PC-3 (cell line): ENCODE results near the gene CHSY1. TPM values are rescaled to one million over a fixed set of nuclear protein-coding genes. Genes with fewer than 3 reads are reported as not detected.

ENCODE experiments used
- ATAC-seq: fragments of 200-7000 bp; cut with Tn5 transposase; 2 replicates; pipeline ENCODE4 v1.9.1; 2020; ENCODE audit warnings: mild to moderate bottlenecking, moderate library complexity
- BruUV-seq: library from RNA; stranded (reverse); fragments of 400-500 nt; replicated peaks from 2 replicates; lab custom pipeline; 2021; lab: Mats Ljungman, UMichigan
- CTCF ChIA-PET: fragments of 300-600 bp; sonication (Branson Sonifier 250); formaldehyde crosslinking; loops from one replicate; lab custom pipeline; 2022; ENCODE audit warnings: antibody characterized with exemption; lab: Charles Lee
- POLR2A ChIA-PET: fragments of 300-600 bp; sonication (Branson Sonifier 250); formaldehyde crosslinking; loops from one replicate; lab custom pipeline; 2022; ENCODE audit warnings: antibody characterized with exemption; ENCODE audit not compliant: unreplicated experiment; lab: Charles Lee
- DNase-seq: peaks from one replicate; pipeline ENCODE4 v3.0.0-alpha.2; 2015
- H2AFZ ChIP-seq: fragments of 300-600 bp; sonication (generic); 2 replicates; pipeline ENCODE4 v1.6.0; 2016; ENCODE audit warnings: antibody characterized with exemption, low read length
- H3F3A ChIP-seq: fragments of 300-600 bp; sonication (generic); one replicate; pipeline ENCODE4 v1.6.0; 2017; ENCODE audit warnings: antibody characterized with exemption, low read length, control low read depth, mild to moderate bottlenecking; ENCODE audit not compliant: unreplicated experiment
- H3K27ac ChIP-seq: fragments of 300-600 bp; sonication (generic); 2 replicates; pipeline ENCODE4 v1.5.1; 2016; ENCODE audit warnings: mild to moderate bottlenecking, low read length
- H3K27me3 ChIP-seq: fragments of 300-600 bp; sonication (generic); 2 replicates; pipeline ENCODE4 v1.6.1; 2016; ENCODE audit warnings: low read length, mixed read lengths
- H3K36me3 ChIP-seq: fragments of 300-600 bp; sonication (generic); 2 replicates; pipeline ENCODE4 v1.6.1; 2016; ENCODE audit warnings: low read depth, mixed run types, low read length, mixed read lengths
- H3K4me1 ChIP-seq: fragments of 300-600 bp; sonication (generic); 2 replicates; pipeline ENCODE4 v1.5.1; 2016; ENCODE audit warnings: low read length; ENCODE audit not compliant: insufficient read depth
- H3K4me2 ChIP-seq: fragments of 300-600 bp; sonication (generic); 2 replicates; pipeline ENCODE4 v1.6.0; 2016; ENCODE audit warnings: low read length
- H3K4me3 ChIP-seq: fragments of 300-600 bp; sonication (generic); 2 replicates; pipeline ENCODE4 v1.5.1; 2016; ENCODE audit warnings: mild to moderate bottlenecking, low read length, mixed read lengths
- H3K79me2 ChIP-seq: fragments of 300-600 bp; sonication (generic); 2 replicates; pipeline ENCODE4 v1.6.1; 2017; ENCODE audit warnings: low read length, mixed read lengths
- H3K9ac ChIP-seq: fragments of 300-600 bp; sonication (generic); 2 replicates; pipeline ENCODE4 v1.6.0; 2016; ENCODE audit warnings: mild to moderate bottlenecking, low read length
- H3K9me2 ChIP-seq: fragments of 300-600 bp; sonication (generic); replicated peaks from 2 replicates; pipeline ENCODE4 v1.6.1; 2016; ENCODE audit warnings: mixed run types, low read length, mixed read lengths
- H3K9me3 ChIP-seq: fragments of 300-600 bp; sonication (generic); 2 replicates; pipeline ENCODE4 v1.6.1; 2016; ENCODE audit warnings: low read length, mixed read lengths
- H4K20me1 ChIP-seq: fragments of 300-600 bp; sonication (generic); 2 replicates; pipeline ENCODE4 v1.6.1; 2016; ENCODE audit warnings: low read length, mixed read lengths
- EZH2 ChIP-seq: fragments of 300-600 bp; sonication (generic); IDR thresholded peaks from one replicate; pipeline ENCODE4 v1.6.1; 2017; ENCODE audit warnings: antibody characterized with exemption, mild to moderate bottlenecking, low read length; ENCODE audit not compliant: unreplicated experiment
- EZH2phosphoT487 ChIP-seq: fragments of 300-600 bp; sonication (generic); IDR thresholded peaks from 2 replicates; pipeline ENCODE4 v1.6.1; 2018; ENCODE audit warnings: mild to moderate bottlenecking, antibody characterized with exemption, low read length, borderline replicate concordance
- intact Hi-C: fragments of 100-400 bp; cut with micrococcal nuclease; formaldehyde crosslinking; loops from 2 replicates; pipeline ENCODE4 v1.9.0; 2023
- total RNA-seq: library from RNA; depleted of rRNA; stranded (reverse); fragments of >200 nt; gene quantifications from 2 replicates; pipeline ENCODE4 v1.2.3, GENCODE V29; 2014
- TF ChIP-seq, protein P1 (sequence below): fragments of 300-600 bp; sonication (generic); conservative IDR thresholded peaks from 2 replicates; pipeline ENCODE4 v1.5.1; 2017; ENCODE audit warnings: antibody characterized with exemption, low read depth, mild to moderate bottlenecking, low read length

Gene CHSY1
- total RNA-seq, 1 experiment from 2014 or later, result 13.8 TPM

DNA sequence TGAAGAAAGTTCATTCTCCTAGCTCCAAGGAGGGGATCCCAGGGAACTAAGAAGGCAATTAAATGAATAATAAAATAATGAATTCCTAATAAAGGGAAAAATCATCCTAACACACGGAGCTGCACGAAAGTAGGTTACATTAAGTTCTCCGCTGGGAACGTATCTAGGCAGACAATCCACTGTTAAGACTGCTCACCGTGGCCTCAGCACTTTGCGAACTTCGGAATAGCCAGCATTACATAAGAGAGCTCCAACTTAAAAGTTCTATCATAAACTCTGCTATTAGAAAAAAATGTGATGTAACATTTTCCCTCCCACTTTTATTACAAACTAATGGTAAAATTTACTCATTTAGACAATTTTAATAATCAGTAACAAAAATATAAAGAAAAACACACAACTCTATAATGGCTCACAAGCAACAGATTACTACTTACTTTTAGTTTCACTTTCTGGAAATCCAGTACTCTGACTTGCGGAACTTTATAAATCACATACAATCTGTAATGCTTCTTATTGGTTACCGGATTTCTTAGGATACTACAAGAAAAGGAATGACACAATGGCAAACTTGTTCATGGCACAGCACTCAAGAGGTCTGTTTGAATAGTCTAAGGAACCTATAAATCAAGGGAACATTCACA lies 34.7 kb upstream of the CHSY1 start:
- no peaks in the 10 kb centered on the region for H3K9me2 ChIP-seq
- intact Hi-C loops, result no loop called here
- H3K4me2 ChIP-seq, result no peak overlapping the region
- H3K79me2 ChIP-seq, result peaks cover 40% of the 10 kb centered on the region
- no peak overlapping the region for H3K4me3 ChIP-seq
- ATAC-seq (no peak), DNase-seq (no peak)
- no peak overlapping the region for H3K27ac ChIP-seq
- H3F3A ChIP-seq, result no peaks in the 10 kb centered on the region
- no peak overlapping the region for H3K9ac ChIP-seq
- H3K27me3 ChIP-seq, result no peaks in the 10 kb centered on the region
- TF ChIP-seq EZH2 (no peak), EZH2phosphoT487 (no peak)
- TF ChIP-seq, protein P1, sequence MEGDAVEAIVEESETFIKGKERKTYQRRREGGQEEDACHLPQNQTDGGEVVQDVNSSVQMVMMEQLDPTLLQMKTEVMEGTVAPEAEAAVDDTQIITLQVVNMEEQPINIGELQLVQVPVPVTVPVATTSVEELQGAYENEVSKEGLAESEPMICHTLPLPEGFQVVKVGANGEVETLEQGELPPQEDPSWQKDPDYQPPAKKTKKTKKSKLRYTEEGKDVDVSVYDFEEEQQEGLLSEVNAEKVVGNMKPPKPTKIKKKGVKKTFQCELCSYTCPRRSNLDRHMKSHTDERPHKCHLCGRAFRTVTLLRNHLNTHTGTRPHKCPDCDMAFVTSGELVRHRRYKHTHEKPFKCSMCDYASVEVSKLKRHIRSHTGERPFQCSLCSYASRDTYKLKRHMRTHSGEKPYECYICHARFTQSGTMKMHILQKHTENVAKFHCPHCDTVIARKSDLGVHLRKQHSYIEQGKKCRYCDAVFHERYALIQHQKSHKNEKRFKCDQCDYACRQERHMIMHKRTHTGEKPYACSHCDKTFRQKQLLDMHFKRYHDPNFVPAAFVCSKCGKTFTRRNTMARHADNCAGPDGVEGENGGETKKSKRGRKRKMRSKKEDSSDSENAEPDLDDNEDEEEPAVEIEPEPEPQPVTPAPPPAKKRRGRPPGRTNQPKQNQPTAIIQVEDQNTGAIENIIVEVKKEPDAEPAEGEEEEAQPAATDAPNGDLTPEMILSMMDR, result no peak
- H3K4me1 ChIP-seq, result no peaks in the 10 kb centered on the region
- ChIA-PET POLR2A (no interaction called here), CTCF (no interaction called here)
- no peak overlapping the region for H2AFZ ChIP-seq
- no peaks in the 10 kb centered on the region for H3K9me3 ChIP-seq
- peaks cover 25% of the 10 kb centered on the region for H4K20me1 ChIP-seq
- BruUV-seq, result no TSS peak
- H3K36me3 ChIP-seq, result peaks cover 71% of the 10 kb centered on the region

DNA sequence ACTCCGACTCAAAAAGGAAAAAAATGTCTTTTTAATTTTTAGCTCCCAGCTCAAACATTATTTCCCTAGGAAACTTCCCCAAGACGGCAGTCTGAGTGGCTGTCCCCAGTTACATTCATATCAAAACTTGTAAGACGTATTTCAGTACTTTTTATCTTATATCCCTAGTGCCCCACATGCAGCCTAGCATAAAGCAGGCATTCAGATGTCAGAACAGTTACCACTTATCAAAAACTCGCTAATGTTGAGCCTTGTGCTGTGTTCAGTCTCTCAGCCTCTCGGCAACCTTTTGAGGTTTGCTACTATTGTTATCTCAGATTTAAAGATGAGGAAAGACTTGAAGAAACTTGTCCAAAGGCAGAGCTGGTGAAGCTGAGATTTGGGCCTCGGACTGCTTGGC lies 32.1 kb upstream of the CHSY1 start:
- peaks cover 55% of the 10 kb centered on the region for H3K36me3 ChIP-seq
- H3K9me3 ChIP-seq, result no peaks in the 10 kb centered on the region
- no peak overlapping the region for H3K4me3 ChIP-seq
- no peak overlapping the region for H3K9ac ChIP-seq
- intact Hi-C loops, result no loop called here
- ChIA-PET POLR2A (no interaction called here), CTCF (no interaction called here)
- H3K27ac ChIP-seq, result no peak overlapping the region
- H2AFZ ChIP-seq, result no peak overlapping the region
- DNase-seq (no peak), ATAC-seq (no peak)
- H3K27me3 ChIP-seq, result no peaks in the 10 kb centered on the region
- peaks cover 11% of the 10 kb centered on the region for H4K20me1 ChIP-seq
- H3K9me2 ChIP-seq, result no peaks in the 10 kb centered on the region
- BruUV-seq, result no TSS peak
- H3F3A ChIP-seq, result no peaks in the 10 kb centered on the region
- peaks cover 16% of the 10 kb centered on the region for H3K79me2 ChIP-seq
- no peaks in the 10 kb centered on the region for H3K4me1 ChIP-seq
- TF ChIP-seq EZH2 (no peak), EZH2phosphoT487 (no peak)
- TF ChIP-seq, protein P1, result no peak
- H3K4me2 ChIP-seq, result no peak overlapping the region

DNA sequence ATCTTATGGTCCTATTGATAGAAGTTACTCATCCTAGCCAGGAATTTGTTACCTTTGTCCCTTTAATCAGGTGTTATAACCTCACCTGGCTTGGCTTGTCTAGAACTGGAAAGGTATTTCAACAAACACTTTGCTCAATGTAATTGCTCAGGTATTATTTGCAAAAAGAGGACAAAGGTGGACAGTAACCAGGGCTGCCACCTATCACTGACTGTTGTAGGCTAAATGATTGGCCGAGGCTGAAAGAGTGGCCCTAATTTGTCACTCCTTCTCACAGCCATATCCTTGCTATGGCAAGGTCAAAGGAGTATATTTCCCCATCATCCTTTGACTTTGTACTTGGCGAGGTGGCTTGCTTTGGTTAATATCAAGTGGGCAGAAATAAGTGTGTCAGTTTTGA lies 28.2 kb upstream of the CHSY1 start:
- Histone ChIP-seq H3K4me3 (no peak overlapping the region), H3K9ac (no peak overlapping the region), H3F3A (no peaks in the 10 kb centered on the region), H2AFZ (no peak overlapping the region), H3K27ac (no peak overlapping the region), H3K9me2 (no peaks in the 10 kb centered on the region), H3K4me2 (no peak overlapping the region), H4K20me1 (no peaks in the 10 kb centered on the region), H3K4me1 (0 out of 2 replicates have a peak, but pooled peaks cover 13% of the 10 kb centered on the region), H3K27me3 (no peaks in the 10 kb centered on the region), H3K36me3 (peaks cover 29% of the 10 kb centered on the region), H3K9me3 (no peaks in the 10 kb centered on the region), H3K79me2 (peaks cover 21% of the 10 kb centered on the region)
- ChIA-PET POLR2A (interaction anchor here (0.7 kb wide), 1 partner anchor 115 kb away, joined by 5 read pairs; no protein-coding TSS in a partner anchor), CTCF (no interaction called here)
- no peak for ATAC-seq
- DNase-seq, result no peak
- TF ChIP-seq EZH2 (no peak), EZH2phosphoT487 (no peak)
- TF ChIP-seq, protein P1, result no peak
- intact Hi-C loops, result no loop called here
- BruUV-seq, result no TSS peak
